Thyroid gland (tissue), 4 donors: Measurements from ENCODE around the gene TSPAN15.

Experiments
- POLR2A ChIP-seq, 2 donors: fragments of 450-650 bp; IDR thresholded peaks; one replicate each; pipeline ENCODE4 v1.6.1; 2017; ENCODE audit warnings: antibody characterized with exemption in 2 of 2, mild to moderate bottlenecking in 2 of 2, moderate library complexity in 1 of 2
- TF ChIP-seq, protein P1 (sequence below), 6 experiments: fragments of 200-600 bp in 3 of 6; fragments of 450-650 bp in 3 of 6; sonication (generic) in 3 of 6; IDR thresholded peaks; one replicate each; pipeline ENCODE4 v1.5.1; 2016 to 2019; ENCODE audit warnings: antibody characterized with exemption in 6 of 6, mild to moderate bottlenecking in 2 of 6, inconsistent platforms in 1 of 6, moderate library complexity in 1 of 6

DNA sequence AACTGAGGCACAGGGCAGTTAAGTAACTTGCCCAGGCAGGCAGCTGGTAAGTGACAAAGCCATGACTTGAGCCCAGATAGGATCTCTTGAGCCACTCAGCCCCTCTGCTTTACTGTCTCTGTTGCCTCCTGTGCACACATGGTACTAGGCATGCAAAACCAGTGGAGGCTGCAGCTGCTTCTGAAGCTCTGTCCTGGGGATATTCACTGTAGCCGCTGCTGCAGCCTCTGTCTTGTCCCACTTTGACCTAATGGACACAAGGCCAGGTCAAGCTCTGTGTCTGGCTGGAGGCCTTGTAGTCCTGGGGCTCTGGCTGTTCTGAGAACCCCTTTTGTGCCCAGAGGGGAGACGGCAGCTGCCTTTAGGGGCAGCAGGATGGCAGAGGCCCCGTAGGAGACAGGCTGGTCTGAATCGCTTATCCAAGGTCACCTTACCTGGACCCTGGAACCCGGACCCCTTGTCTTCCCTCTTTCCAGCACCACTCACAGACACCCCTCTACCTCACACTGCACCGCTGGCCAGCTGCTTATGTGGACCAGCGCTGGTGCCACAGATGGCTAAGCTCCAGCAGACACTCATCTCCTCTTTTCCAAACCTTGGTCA lies 57.6 kb downstream of the TSPAN15 start:
- TF ChIP-seq, protein P1, sequence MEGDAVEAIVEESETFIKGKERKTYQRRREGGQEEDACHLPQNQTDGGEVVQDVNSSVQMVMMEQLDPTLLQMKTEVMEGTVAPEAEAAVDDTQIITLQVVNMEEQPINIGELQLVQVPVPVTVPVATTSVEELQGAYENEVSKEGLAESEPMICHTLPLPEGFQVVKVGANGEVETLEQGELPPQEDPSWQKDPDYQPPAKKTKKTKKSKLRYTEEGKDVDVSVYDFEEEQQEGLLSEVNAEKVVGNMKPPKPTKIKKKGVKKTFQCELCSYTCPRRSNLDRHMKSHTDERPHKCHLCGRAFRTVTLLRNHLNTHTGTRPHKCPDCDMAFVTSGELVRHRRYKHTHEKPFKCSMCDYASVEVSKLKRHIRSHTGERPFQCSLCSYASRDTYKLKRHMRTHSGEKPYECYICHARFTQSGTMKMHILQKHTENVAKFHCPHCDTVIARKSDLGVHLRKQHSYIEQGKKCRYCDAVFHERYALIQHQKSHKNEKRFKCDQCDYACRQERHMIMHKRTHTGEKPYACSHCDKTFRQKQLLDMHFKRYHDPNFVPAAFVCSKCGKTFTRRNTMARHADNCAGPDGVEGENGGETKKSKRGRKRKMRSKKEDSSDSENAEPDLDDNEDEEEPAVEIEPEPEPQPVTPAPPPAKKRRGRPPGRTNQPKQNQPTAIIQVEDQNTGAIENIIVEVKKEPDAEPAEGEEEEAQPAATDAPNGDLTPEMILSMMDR (IDR thresholded peaks at IDR 0.05) = no peak
- no peak for TF ChIP-seq POLR2A (IDR thresholded peaks at IDR 0.05)
